GM12892 (cell line): ENCODE data around the gene ITGA8.

Experiments used
- POLR2A ChIP-seq: IDR thresholded peaks from 2 replicates; pipeline ENCODE4 v1.6.1; 2011; ENCODE audit warnings: low read depth, low read length, control low read depth
- POLR2AphosphoS5 ChIP-seq: IDR thresholded peaks from 2 replicates; pipeline ENCODE4 v1.6.1; 2011; ENCODE audit warnings: low read depth, low read length, control low read depth
- TAF1 ChIP-seq: IDR thresholded peaks from 2 replicates; pipeline ENCODE4 v1.6.1; 2011; ENCODE audit warnings: low read depth, mild to moderate bottlenecking, control low read depth, low read length, borderline replicate concordance

DNA sequence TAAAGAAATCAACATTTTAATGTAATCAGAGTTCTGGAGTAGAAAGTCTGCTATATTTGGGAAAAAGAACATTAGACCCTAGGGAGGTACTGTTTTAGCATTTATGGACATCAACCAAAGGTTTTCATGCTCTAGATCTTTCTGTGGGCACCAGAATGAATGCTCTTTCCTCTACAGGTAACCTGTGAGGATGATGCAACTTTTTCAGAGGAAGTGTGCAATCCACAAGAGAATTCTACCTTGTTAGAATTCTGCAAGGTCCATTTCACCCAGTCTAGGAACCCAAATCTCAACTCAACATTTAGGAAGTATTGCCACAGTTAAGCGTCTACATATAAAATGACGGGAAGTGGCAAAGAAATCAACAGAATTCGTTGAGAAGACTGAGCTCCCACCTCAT lies 208.8 kb downstream of the ITGA8 start:
- TF ChIP-seq POLR2AphosphoS5 = no peak
- TF ChIP-seq TAF1 = no peak
- TF ChIP-seq POLR2A = no peak
